WERI-Rb-1 (cell line): ENCODE data around the gene MESP1.

Experiments
- DNase-seq: peaks from one replicate; pipeline ENCODE4 v3.0.0-alpha.2; 2020
- H3K27ac ChIP-seq: fragments of 250-450 bp; sonication (Bioruptor Pico); 2 replicates; pipeline ENCODE4 v1.5.1; 2020; ENCODE audit warnings: mild to moderate bottlenecking, moderate library complexity
- H3K27me3 ChIP-seq: fragments of 250-450 bp; sonication (Bioruptor Pico); 2 replicates; pipeline ENCODE4 v1.5.1; 2021; ENCODE audit warnings: mild to moderate bottlenecking, low read depth, moderate library complexity; ENCODE audit not compliant: insufficient read depth, severe bottlenecking
- H3K36me3 ChIP-seq: fragments of 250-450 bp; sonication (Bioruptor Pico); 2 replicates; pipeline ENCODE4 v1.5.1; 2020; ENCODE audit warnings: mild to moderate bottlenecking, moderate library complexity
- H3K4me3 ChIP-seq: 2 replicates; pipeline ENCODE4 v1.5.1; 2011; ENCODE audit warnings: low read depth, mild to moderate bottlenecking, control low read depth, low read length
- H3K9me3 ChIP-seq: fragments of 250-450 bp; sonication (Bioruptor Pico); 2 replicates; pipeline ENCODE4 v1.5.1; 2021; ENCODE audit warnings: mild to moderate bottlenecking, moderate library complexity; ENCODE audit not compliant: severe bottlenecking
- TF ChIP-seq, protein P1 (sequence below): IDR thresholded peaks from 2 replicates; pipeline ENCODE4 v1.5.1; 2011; ENCODE audit warnings: low read depth, mild to moderate bottlenecking, control low read depth, inconsistent platforms, low read length

MESP1 gene

DNA sequence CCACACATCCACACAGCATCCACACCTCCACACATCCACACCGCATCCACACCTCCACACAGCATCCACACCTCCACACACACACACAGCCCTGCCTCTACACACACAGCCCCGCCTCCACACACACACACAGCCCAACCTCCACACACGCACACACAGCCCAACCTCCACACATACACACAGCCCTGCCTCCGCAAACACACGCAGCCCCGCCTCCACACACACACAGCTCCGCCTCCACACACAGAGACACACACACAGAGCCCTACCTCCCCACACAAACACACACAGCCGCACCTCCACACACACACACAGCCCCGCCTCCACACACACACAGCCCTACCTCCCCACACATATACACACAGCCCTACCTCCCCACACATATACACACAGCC, 4.7 kb downstream of the MESP1 start:
- no peak overlapping the region for H3K27ac ChIP-seq
- TF ChIP-seq, protein P1, sequence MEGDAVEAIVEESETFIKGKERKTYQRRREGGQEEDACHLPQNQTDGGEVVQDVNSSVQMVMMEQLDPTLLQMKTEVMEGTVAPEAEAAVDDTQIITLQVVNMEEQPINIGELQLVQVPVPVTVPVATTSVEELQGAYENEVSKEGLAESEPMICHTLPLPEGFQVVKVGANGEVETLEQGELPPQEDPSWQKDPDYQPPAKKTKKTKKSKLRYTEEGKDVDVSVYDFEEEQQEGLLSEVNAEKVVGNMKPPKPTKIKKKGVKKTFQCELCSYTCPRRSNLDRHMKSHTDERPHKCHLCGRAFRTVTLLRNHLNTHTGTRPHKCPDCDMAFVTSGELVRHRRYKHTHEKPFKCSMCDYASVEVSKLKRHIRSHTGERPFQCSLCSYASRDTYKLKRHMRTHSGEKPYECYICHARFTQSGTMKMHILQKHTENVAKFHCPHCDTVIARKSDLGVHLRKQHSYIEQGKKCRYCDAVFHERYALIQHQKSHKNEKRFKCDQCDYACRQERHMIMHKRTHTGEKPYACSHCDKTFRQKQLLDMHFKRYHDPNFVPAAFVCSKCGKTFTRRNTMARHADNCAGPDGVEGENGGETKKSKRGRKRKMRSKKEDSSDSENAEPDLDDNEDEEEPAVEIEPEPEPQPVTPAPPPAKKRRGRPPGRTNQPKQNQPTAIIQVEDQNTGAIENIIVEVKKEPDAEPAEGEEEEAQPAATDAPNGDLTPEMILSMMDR: no peak
- no peaks in the 10 kb centered on the region for H3K36me3 ChIP-seq
- H3K4me3 ChIP-seq: no peak overlapping the region
- H3K27me3 ChIP-seq: no peaks in the 10 kb centered on the region
- H3K9me3 ChIP-seq: no peaks in the 10 kb centered on the region
- DNase-seq: no peak

DNA sequence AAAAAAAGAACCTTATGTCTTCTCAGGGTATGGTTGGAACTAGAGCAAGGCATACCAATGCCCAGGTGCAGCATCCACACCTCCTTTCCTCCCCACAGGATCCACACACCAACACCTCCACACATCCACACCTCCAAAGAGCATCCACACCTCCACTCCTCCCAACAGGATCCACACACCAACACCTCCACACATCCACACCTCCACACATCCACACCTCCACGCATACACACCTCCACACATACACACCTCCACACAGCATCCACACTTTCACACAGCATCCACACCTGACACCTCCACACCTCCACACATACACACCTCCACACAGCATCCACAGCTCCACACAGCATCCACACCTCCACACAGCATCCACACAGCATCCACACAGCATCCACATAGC, 5.3 kb downstream of the MESP1 start:
- no peak overlapping the region for H3K27ac ChIP-seq
- H3K4me3 ChIP-seq: no peak overlapping the region
- H3K36me3 ChIP-seq: no peaks in the 10 kb centered on the region
- TF ChIP-seq, protein P1: no peak
- H3K27me3 ChIP-seq: no peaks in the 10 kb centered on the region
- no peaks in the 10 kb centered on the region for H3K9me3 ChIP-seq
- DNase-seq: no peak

DNA sequence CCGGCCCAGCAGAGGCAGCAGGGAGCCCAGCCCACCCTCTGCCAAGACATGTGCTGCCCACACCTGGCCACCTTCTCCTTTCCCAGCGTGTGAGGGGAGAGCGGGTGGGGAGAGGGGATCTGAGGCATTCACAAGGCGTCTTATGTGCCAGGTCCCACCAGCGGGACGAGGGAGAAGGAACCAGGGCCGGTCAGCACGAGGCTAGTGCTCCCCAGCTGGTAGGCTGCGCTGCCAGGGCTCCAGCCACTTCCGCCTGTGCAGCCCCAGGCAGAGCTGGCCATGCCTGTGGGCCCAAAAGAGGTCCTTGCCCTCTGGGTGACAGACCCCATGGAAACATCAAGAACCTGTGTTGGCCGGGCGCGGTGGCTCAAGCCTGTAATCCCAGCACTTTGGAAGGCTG, 5.9 kb downstream of the MESP1 start:
- H3K36me3 ChIP-seq: no peaks in the 10 kb centered on the region
- no peak overlapping the region for H3K4me3 ChIP-seq
- no peak for DNase-seq
- H3K9me3 ChIP-seq: no peaks in the 10 kb centered on the region
- H3K27me3 ChIP-seq: no peaks in the 10 kb centered on the region
- TF ChIP-seq, protein P1: no peak
- no peak overlapping the region for H3K27ac ChIP-seq

DNA sequence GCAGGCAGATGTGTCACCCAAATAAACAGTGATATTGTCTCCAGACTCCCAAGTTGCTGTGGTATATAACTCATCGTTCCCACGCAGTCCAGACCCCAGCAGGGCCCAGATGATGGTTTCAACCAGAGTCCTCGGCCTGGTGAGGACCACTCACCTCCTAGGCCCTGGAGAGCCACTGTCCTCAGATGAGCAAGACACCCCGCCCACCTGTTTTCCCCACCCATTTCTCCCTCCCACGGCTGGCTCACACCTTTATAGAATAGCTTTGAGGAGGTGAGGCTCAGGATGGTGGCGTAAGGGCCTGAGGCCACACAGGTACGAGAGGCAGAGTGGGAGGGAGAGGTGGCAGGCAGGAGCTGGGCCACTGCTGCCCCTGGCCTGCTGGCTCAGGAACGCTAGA, 7.5 kb downstream of the MESP1 start:
- TF ChIP-seq, protein P1: no peak
- Histone ChIP-seq H3K4me3 (no peak overlapping the region), H3K27ac (no peak overlapping the region), H3K36me3 (no peaks in the 10 kb centered on the region), H3K9me3 (no peaks in the 10 kb centered on the region), H3K27me3 (no peaks in the 10 kb centered on the region)
- DNase-seq: no peak

DNA sequence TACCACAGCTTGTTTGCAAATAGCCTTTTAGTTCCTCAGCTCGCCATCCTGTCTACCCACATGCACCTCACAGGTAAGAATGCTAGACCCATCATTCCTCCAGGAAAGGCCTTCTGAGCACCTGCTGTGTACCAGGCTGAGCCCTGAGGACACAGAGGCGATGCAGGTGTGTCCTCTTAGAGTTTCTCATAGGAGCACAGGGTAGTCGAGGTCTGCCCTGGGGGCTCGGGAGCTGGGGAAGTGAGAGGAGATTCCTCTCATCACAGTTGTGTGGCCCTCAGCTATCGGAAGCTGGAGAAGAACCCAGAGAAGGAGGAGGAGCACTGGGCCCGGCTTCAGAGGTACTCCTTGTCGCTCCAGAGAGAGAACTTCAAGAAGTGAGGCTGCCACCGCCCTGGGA, 8.0 kb downstream of the MESP1 start:
- TF ChIP-seq, protein P1: no peak
- no peak overlapping the region for H3K4me3 ChIP-seq
- H3K36me3 ChIP-seq: no peaks in the 10 kb centered on the region
- no peaks in the 10 kb centered on the region for H3K9me3 ChIP-seq
- no peak for DNase-seq
- no peaks in the 10 kb centered on the region for H3K27me3 ChIP-seq
- H3K27ac ChIP-seq: no peak overlapping the region

DNA sequence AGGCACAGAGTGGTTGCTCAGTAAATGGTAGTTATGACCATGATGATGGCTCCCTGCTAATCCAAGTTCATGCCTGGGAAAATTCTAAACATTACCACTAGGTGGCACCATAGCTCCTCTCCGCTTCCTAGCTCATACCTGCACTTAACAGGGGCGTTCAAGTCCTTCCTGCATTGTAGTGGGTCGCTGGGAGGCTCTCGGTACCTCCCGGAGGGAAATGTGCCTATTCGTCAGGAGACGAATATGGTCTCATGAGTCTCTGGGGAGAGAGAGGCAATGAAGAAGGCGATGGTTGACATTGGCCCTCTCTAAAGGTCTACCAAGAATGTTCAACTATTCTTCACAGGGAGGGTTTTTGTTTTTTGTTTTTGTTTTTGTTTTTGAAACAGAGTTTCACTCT, 10.9 kb downstream of the MESP1 start:
- TF ChIP-seq, protein P1: peak; percentile 76
- H3K9me3 ChIP-seq: no peaks in the 10 kb centered on the region
- no peak overlapping the region for H3K27ac ChIP-seq
- no peaks in the 10 kb centered on the region for H3K36me3 ChIP-seq
- peak; percentile 80 for DNase-seq
- no peaks in the 10 kb centered on the region for H3K27me3 ChIP-seq
- no peak overlapping the region for H3K4me3 ChIP-seq
